Loucy (cell line): ENCODE results near the gene SPATA21.

Experiments
- H2AFZ ChIP-seq: fragments of 200-600 bp; sonication (generic); 2 replicates; pipeline ENCODE4 v1.6.0; 2016; ENCODE audit warnings: antibody characterized with exemption, mild to moderate bottlenecking, low read length, moderate library complexity
- H3F3A ChIP-seq: fragments of 200-600 bp; 2 replicates; pipeline ENCODE4 v1.6.0; 2016; ENCODE audit warnings: antibody characterized with exemption, low read depth, mild to moderate bottlenecking
- H3K27me3 ChIP-seq: fragments of 200-600 bp; sonication (generic); 2 replicates; pipeline ENCODE4 v1.6.1; 2014; ENCODE audit warnings: low read length, mild to moderate bottlenecking; ENCODE audit not compliant: insufficient read depth, poor library complexity, severe bottlenecking
- H3K36me3 ChIP-seq: fragments of 200-600 bp; sonication (generic); 2 replicates; pipeline ENCODE4 v1.6.1; 2016; ENCODE audit warnings: low read length; ENCODE audit not compliant: insufficient read depth
- H3K4me1 ChIP-seq: fragments of 200-600 bp; sonication (generic); 2 replicates; pipeline ENCODE4 v1.5.1; 2014; ENCODE audit warnings: low read length, mild to moderate bottlenecking; ENCODE audit not compliant: insufficient read depth, poor library complexity, severe bottlenecking
- H3K4me2 ChIP-seq: fragments of 200-600 bp; sonication (generic); 2 replicates; pipeline ENCODE4 v1.6.0; 2014; ENCODE audit warnings: antibody characterized with exemption, low read length, low read depth, mild to moderate bottlenecking; ENCODE audit not compliant: poor library complexity, severe bottlenecking
- H3K4me3 ChIP-seq: fragments of 200-600 bp; sonication (generic); 2 replicates; pipeline ENCODE4 v1.5.1; 2014; ENCODE audit warnings: low read length, mild to moderate bottlenecking, mixed read lengths; ENCODE audit not compliant: poor library complexity, severe bottlenecking
- H3K79me2 ChIP-seq: fragments of 200-600 bp; sonication (generic); 2 replicates; pipeline ENCODE4 v1.6.1; 2014; ENCODE audit warnings: low read length; ENCODE audit not compliant: insufficient read depth
- H3K9ac ChIP-seq: fragments of 200-600 bp; sonication (generic); 2 replicates; pipeline ENCODE4 v1.6.0; 2014; ENCODE audit warnings: mild to moderate bottlenecking, low read depth, low read length, moderate library complexity; ENCODE audit not compliant: poor library complexity, severe bottlenecking
- H3K9me2 ChIP-seq: fragments of 200-600 bp; sonication (generic); replicated peaks from 2 replicates; pipeline ENCODE4 v1.6.1; 2016; ENCODE audit warnings: low read depth, low read length, mixed read lengths
- H3K9me3 ChIP-seq: fragments of 200-600 bp; sonication (generic); 2 replicates; pipeline ENCODE4 v1.6.1; 2014; ENCODE audit warnings: mild to moderate bottlenecking, antibody characterized with exemption, low read length, low read depth; ENCODE audit not compliant: insufficient read depth
- H4K20me1 ChIP-seq: fragments of 200-600 bp; sonication (generic); 2 replicates; pipeline ENCODE4 v1.6.0; 2014; ENCODE audit warnings: antibody characterized with exemption, low read length, mild to moderate bottlenecking; ENCODE audit not compliant: insufficient read depth, poor library complexity, severe bottlenecking
- CTCF ChIP-seq: fragments of 200-600 bp; sonication (generic); conservative IDR thresholded peaks from 2 replicates; pipeline ENCODE4 v1.5.1; 2014; ENCODE audit warnings: mild to moderate bottlenecking, antibody characterized with exemption, low read length
- EZH2phosphoT487 ChIP-seq: fragments of 200-600 bp; IDR thresholded peaks from 2 replicates; pipeline ENCODE4 v1.6.1; 2018; ENCODE audit warnings: antibody characterized with exemption, mild to moderate bottlenecking, moderate library complexity, borderline replicate concordance

SPATA21 gene

GRCh38 chr1:16430606-16431005, 6.6 kb downstream of the SPATA21 start:
- Histone ChIP-seq H4K20me1 (no peaks in the 10 kb centered on the region), H3K4me3 (no peak overlapping the region), H3K27me3 (no peaks in the 10 kb centered on the region), H3K9ac (no peak overlapping the region), H3F3A (no peaks in the 10 kb centered on the region), H3K4me1 (peaks cover 11% of the 10 kb centered on the region), H3K9me2 (no peaks in the 10 kb centered on the region), H3K36me3 (no peaks in the 10 kb centered on the region), H2AFZ (peak overlapping the region; percentile 65; the same call in 1 of the 2 replicates), H3K4me2 (peak overlapping the region; percentile 30), H3K9me3 (no peaks in the 10 kb centered on the region), H3K79me2 (no peaks in the 10 kb centered on the region)
- TF ChIP-seq CTCF (0 out of 2 replicates have a peak, but pooled peaks have one; percentile 10), EZH2phosphoT487 (no peak)

GRCh38 chr1:16425125-16426025, 11.8 kb downstream of the SPATA21 start:
- H3K4me1 ChIP-seq, result peaks cover under 1% of the 10 kb centered on the region
- no peaks in the 10 kb centered on the region for H3K9me2 ChIP-seq
- H3K9ac ChIP-seq, result no peak overlapping the region
- no peaks in the 10 kb centered on the region for H4K20me1 ChIP-seq
- H3K36me3 ChIP-seq, result no peaks in the 10 kb centered on the region
- H3K27me3 ChIP-seq, result no peaks in the 10 kb centered on the region
- TF ChIP-seq CTCF, result no peak
- H3K9me3 ChIP-seq, result no peaks in the 10 kb centered on the region
- no peak overlapping the region for H3K4me3 ChIP-seq
- no peak overlapping the region for H3K4me2 ChIP-seq
- no peaks in the 10 kb centered on the region for H3K79me2 ChIP-seq
- H2AFZ ChIP-seq, result no peak overlapping the region
- H3F3A ChIP-seq, result no peaks in the 10 kb centered on the region

GRCh38 chr1:16422041-16422440, 15.2 kb downstream of the SPATA21 start:
- H2AFZ ChIP-seq, result no peak overlapping the region

More at GRCh38 chr1:16422041-16422440, 15.2 kb downstream of the SPATA21 start:
- Histone ChIP-seq H3K79me2 (no peaks in the 10 kb centered on the region), H3K9me2 (no peaks in the 10 kb centered on the region), H3K27me3 (no peaks in the 10 kb centered on the region), H3K4me3 (no peak overlapping the region), H3K36me3 (no peaks in the 10 kb centered on the region), H3K4me2 (no peak overlapping the region), H3K9me3 (no peaks in the 10 kb centered on the region), H3K4me1 (no peaks in the 10 kb centered on the region), H3K9ac (no peak overlapping the region), H4K20me1 (no peaks in the 10 kb centered on the region), H3F3A (no peaks in the 10 kb centered on the region)
- TF ChIP-seq CTCF (no peak), EZH2phosphoT487 (no peak)
